Suprapubic skin (tissue), 4 donors: Measurements from ENCODE around the gene NUP188. TPM values are rescaled to one million over a fixed set of nuclear protein-coding genes. Genes with fewer than 3 reads are reported as not detected.

ENCODE experiments used
- DNase-seq, 2 donors: peaks; one replicate each; pipeline ENCODE4 v3.0.0-alpha.2; 2019; ENCODE audit warnings: low spot score in 2 of 2
- H3K27ac ChIP-seq: fragments of 200-600 bp; sonication (generic); one replicate; pipeline ENCODE4 v1.5.1; 2019
- H3K27me3 ChIP-seq: fragments of 200-600 bp; sonication (generic); one replicate; pipeline ENCODE4 v1.5.1; 2019
- H3K36me3 ChIP-seq: fragments of 200-600 bp; sonication (generic); one replicate; pipeline ENCODE4 v1.5.1; 2019
- H3K4me1 ChIP-seq: fragments of 200-600 bp; sonication (generic); one replicate; pipeline ENCODE4 v1.5.1; 2019
- H3K4me3 ChIP-seq: fragments of 200-600 bp; sonication (generic); one replicate; pipeline ENCODE4 v1.5.1; 2019; ENCODE audit warnings: mild to moderate bottlenecking
- H3K9me3 ChIP-seq: fragments of 200-600 bp; sonication (generic); one replicate; pipeline ENCODE4 v1.5.1; 2019
- EP300 ChIP-seq: sonication (generic); formaldehyde crosslinking; IDR thresholded peaks from one replicate; pipeline ENCODE4 v1.6.1; 2017; ENCODE audit warnings: antibody characterized with exemption
- POLR2A ChIP-seq, 2 donors: fragments of 450-650 bp; IDR thresholded peaks; one replicate each; pipeline ENCODE4 v1.6.1; 2017; ENCODE audit warnings: antibody characterized with exemption in 2 of 2, mild to moderate bottlenecking in 2 of 2, moderate library complexity in 2 of 2
- POLR2AphosphoS5 ChIP-seq, 3 donors: sonication (generic); formaldehyde crosslinking; IDR thresholded peaks; one replicate each; pipeline ENCODE4 v1.6.1; 2017; ENCODE audit warnings: antibody characterized with exemption in 3 of 3
- WGBS: methylation state at CpG from one replicate; pipeline ENCODE4 v1.1.5; 2018; 5-methylcytosine and 5-hydroxymethylcytosine counted together
- total RNA-seq, 4 donors: library from RNA; depleted of rRNA; stranded (reverse); fragments of >200 nt; gene quantifications; one replicate each; pipeline ENCODE4 v1.1.0, GENCODE V29; 2016
- TF ChIP-seq, protein P1 (sequence below), 2 donors: fragments of 200-600 bp in 1 of 2; fragments of 450-650 bp in 1 of 2; sonication (generic) in 1 of 2; IDR thresholded peaks; one replicate each; pipeline ENCODE4 v1.5.1; 2016 to 2019; ENCODE audit warnings: antibody characterized with exemption in 2 of 2, mild to moderate bottlenecking in 1 of 2, moderate library complexity in 1 of 2

The NUP188 gene
- total RNA-seq, 4 donors from 2014 or later = 53.6 to 104 (median 60.6) TPM

DNA sequence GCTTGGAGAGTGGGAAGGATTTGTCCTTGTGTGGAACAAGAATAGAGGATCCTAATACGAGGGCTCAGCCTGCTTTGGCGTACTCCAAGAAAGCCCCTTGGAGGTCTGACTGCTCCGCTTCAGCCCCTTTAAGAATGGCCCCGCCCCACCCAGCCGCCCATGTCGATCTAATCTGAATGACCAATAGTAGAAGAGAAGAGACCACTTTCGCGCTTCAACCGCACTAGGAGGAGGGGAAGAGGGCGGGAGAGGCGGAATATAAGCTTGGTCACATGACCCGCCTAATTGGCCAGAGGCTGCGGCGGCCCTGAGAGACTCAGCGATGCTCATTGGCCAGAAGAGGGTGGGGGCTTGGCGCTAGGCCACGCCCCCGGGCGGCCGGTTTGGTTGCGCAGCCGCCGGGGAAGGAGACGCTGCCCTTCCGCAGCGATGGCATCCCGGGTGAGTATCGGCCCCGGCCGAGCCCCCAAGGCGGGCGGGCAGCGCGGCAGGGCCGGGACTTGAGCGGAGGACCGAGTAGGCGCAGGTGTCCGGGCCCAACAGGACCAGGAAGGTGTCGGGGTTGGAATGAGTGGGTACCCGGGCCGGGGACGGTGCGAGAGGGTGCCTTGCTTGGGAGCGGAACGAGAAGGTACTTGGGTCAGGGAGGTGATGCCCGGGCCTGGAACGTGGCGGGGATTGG, 88.9 kb downstream of the NUP188 start, which contains the start of gene MIGA2:
TSS of gene MIGA2 (plus strand) at position 386 of the 682 bp plus-strand sequence. CDS start 3,969 bp downstream, outside the sequence.
- H3K9me3 ChIP-seq = no peaks in the 10 kb centered on the region
- H3K27ac ChIP-seq = peak within 1 kb of the TSS; percentile 62
- WGBS = 0% methylated on average over 36 of the region's 49 CpGs
- no peaks in the 10 kb centered on the region for H3K27me3 ChIP-seq
- DNase-seq = peak; percentile 99
- H3K36me3 ChIP-seq = peaks cover 9% of the 10 kb centered on the region
- peak in 2 of 3 donors; percentile 55 to 67 for TF ChIP-seq POLR2AphosphoS5 (IDR thresholded peaks at IDR 0.05)
- TF ChIP-seq, protein P1, sequence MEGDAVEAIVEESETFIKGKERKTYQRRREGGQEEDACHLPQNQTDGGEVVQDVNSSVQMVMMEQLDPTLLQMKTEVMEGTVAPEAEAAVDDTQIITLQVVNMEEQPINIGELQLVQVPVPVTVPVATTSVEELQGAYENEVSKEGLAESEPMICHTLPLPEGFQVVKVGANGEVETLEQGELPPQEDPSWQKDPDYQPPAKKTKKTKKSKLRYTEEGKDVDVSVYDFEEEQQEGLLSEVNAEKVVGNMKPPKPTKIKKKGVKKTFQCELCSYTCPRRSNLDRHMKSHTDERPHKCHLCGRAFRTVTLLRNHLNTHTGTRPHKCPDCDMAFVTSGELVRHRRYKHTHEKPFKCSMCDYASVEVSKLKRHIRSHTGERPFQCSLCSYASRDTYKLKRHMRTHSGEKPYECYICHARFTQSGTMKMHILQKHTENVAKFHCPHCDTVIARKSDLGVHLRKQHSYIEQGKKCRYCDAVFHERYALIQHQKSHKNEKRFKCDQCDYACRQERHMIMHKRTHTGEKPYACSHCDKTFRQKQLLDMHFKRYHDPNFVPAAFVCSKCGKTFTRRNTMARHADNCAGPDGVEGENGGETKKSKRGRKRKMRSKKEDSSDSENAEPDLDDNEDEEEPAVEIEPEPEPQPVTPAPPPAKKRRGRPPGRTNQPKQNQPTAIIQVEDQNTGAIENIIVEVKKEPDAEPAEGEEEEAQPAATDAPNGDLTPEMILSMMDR (IDR thresholded peaks at IDR 0.05) = no peak
- peak in 1 of 2 donors; percentile 74 for TF ChIP-seq POLR2A (IDR thresholded peaks at IDR 0.05)
- no peak for TF ChIP-seq EP300
- peaks cover 25% of the 10 kb centered on the region for H3K4me1 ChIP-seq
- H3K4me3 ChIP-seq = peak within 1 kb of the TSS; percentile 81

DNA sequence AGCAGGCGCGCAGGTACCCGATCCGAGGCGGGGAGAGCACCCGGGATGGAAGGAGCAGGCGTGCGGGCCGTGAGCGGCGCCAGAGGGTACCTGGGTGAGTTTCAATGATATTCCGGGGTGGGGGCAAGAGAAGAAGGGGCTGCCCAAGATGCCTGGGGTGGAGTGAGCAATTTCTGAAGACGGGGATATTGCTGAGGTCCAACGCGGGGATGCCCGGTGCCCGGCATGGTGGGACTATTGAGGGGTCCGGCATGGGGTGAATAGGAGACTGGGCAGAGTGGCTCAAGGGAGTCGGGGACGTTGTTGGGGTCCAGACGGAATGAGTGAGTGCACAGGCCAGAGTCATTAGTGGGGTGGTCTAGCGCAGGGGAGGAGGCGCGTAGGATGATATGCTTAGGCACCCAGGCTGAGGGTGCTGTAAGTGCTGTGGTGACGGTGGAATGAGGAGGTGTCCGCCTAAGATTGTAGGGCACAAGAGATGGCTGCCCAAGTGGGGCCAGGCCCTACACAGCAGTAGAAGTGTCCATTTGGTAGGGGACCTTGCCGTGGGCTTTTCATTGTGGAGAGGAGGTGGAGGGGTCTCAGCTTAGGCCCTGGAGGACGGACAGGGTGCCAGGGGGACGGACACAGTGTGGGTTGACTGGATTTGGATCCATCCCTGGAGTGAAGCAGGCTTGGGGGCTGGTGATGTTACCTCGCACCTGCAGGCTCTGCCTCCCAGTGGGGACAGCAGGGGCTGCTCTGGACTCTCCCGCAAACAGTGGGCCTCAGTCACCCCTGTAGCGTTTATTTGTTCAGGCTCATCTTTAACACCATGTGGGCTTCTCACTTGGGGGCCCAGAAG, 89.6 kb downstream of the NUP188 start:
- 12% methylated on average over 32 of the region's 32 CpGs for WGBS
- no peak for TF ChIP-seq POLR2AphosphoS5 (IDR thresholded peaks at IDR 0.05)
- no peak for TF ChIP-seq POLR2A (IDR thresholded peaks at IDR 0.05)
- TF ChIP-seq, protein P1 (IDR thresholded peaks at IDR 0.05) = no peak
- no peak for TF ChIP-seq EP300
- peak overlapping the region; percentile 62 for H3K27ac ChIP-seq
- no peaks in the 10 kb centered on the region for H3K9me3 ChIP-seq
- peak overlapping the region; percentile 81 for H3K4me3 ChIP-seq
- H3K36me3 ChIP-seq = peaks cover 16% of the 10 kb centered on the region
- DNase-seq = no peak
- no peaks in the 10 kb centered on the region for H3K27me3 ChIP-seq
- H3K4me1 ChIP-seq = peaks cover 25% of the 10 kb centered on the region

GRCh38 chr9:129037767-129038098, 90.2 kb downstream of the NUP188 start:
- TF ChIP-seq POLR2A (IDR thresholded peaks at IDR 0.05) = peak in 1 of 2 donors; percentile 16
- TF ChIP-seq EP300 = no peak
- WGBS = no CpG with 5 or more reads among the region's 6 CpGs
- peaks cover 25% of the 10 kb centered on the region for H3K4me1 ChIP-seq
- no peaks in the 10 kb centered on the region for H3K27me3 ChIP-seq
- H3K4me3 ChIP-seq = peak overlapping the region; percentile 81
- DNase-seq = no peak
- H3K36me3 ChIP-seq = peaks cover 22% of the 10 kb centered on the region
- no peak overlapping the region for H3K27ac ChIP-seq
- H3K9me3 ChIP-seq = no peaks in the 10 kb centered on the region

GRCh38 chr9:129038109-129038852, 90.8 kb downstream of the NUP188 start:
- 58% methylated on average over 5 of the region's 8 CpGs for WGBS
- H3K9me3 ChIP-seq = no peaks in the 10 kb centered on the region
- TF ChIP-seq POLR2AphosphoS5 (IDR thresholded peaks at IDR 0.05) (no peak), POLR2A (IDR thresholded peaks at IDR 0.05) (no peak), EP300 (no peak)
- TF ChIP-seq, protein P1 (IDR thresholded peaks at IDR 0.05) = no peak
- H3K27me3 ChIP-seq = no peaks in the 10 kb centered on the region
- H3K27ac ChIP-seq = no peak overlapping the region
- peak overlapping the region; percentile 81 for H3K4me3 ChIP-seq
- no peak for DNase-seq
- H3K4me1 ChIP-seq = peaks cover 25% of the 10 kb centered on the region
- peaks cover 26% of the 10 kb centered on the region for H3K36me3 ChIP-seq

DNA sequence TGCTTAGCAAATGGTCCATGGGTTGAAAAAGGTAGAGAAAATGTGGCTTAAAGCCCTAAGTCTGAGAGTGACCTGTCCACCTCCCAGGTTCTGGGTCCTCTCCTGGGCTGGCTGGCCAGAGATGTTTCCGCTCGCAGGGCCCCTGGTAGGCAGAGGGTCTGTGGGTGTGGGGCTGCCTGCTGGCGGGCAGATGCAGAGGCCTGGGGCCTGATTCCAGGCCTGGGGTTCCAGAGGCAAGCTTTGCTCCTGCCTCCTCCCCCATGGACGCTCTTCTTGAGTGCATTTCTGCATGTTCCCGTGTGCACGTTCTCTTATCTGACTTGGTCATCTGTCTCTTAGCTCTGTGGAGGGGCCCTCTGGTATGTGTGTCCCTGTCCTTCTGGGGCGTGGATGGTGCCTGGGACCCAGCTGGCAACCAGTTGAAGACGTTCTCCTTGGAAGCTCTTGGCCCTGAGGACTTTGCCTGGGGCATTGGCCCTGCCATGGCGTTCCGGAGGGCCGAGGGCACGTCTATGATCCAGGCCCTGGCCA, 92.7 kb downstream of the NUP188 start:
- no peaks in the 10 kb centered on the region for H3K9me3 ChIP-seq
- 92% methylated on average over 12 of the region's 12 CpGs for WGBS
- no peaks in the 10 kb centered on the region for H3K27me3 ChIP-seq
- TF ChIP-seq POLR2A (IDR thresholded peaks at IDR 0.05) (no peak), EP300 (no peak), POLR2AphosphoS5 (IDR thresholded peaks at IDR 0.05) (no peak)
- TF ChIP-seq, protein P1 (IDR thresholded peaks at IDR 0.05) = no peak
- H3K36me3 ChIP-seq = peaks cover 40% of the 10 kb centered on the region
- H3K27ac ChIP-seq = no peak overlapping the region
- no peak overlapping the region for H3K4me3 ChIP-seq
- H3K4me1 ChIP-seq = peaks cover 25% of the 10 kb centered on the region
- DNase-seq = no peak
